CD4-positive, alpha-beta T cell treated with Interleukin-1 beta for 1 hour (primary cell): ENCODE data around the gene CRIM1.
A peak's percentile ranks its signal among the peaks of the same experiment; 100 is the strongest.

Experiments used
- DNase-seq, 2 donors: peaks; one replicate each; pipeline ENCODE4 v3.0.0-alpha.2; 2020 to 2022

CRIM1 gene

DNA sequence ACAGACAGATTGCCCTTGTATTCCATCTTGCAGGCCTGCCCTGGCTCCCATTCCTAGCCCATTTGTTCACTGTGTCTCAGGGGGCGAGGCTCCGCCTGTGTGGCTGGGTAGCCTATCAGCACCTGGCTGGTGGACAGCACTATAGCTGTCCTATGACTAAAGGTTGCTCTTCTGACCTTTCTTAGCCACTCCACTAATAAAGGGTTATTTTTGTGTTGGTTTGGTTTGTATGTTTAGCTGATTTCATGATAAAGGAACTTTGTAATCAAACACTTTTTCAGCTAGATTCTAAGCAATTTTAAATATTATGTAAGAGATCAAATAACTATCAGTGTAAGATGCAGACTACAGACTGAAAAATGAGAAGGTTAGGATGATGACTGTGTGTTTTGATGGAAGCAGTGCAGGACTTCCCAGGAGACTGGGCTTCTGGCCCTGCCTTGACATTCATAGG lies 72.2 kb downstream of the CRIM1 start:
- DNase-seq, result no peak

DNA sequence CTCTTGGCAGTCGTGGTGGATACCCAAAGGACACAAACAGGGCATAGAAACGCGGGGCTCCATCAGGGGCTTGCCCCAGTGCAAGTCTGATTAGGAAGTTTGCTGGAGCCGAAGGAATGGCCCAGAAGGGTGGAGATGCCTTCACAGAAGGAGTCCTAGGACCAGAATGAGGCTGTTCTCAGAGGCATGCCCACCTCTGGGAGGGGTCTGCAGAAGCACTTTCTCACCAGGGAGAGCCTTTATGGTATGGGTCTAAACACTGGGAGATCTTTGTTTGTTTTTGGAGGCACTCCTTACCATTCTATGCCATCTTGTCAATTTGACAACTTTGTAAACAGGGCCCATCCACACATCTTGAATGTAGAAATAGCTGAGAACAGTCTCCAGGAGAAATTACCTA lies 75.0 kb downstream of the CRIM1 start:
- no peak for DNase-seq

DNA sequence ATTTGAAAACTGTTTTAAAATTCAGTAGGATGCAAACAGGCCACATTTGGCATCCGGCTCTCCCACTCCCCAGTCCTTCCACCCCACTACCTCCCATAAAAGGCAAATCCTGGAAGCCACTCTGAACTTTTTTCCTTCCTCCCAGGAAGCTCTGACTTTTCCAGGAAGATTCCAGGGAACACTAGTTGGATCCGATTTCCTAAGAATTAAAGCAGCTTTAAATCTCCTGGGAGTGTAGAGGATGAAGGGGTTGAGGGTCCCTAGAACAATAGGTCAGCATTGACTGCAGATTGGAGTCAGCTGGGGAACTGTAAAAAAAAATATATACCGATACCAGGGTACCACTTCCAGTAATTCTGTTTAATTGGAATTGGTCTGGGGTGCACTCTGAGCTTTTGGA lies 76.9 kb downstream of the CRIM1 start:
- DNase-seq, result no peak

DNA sequence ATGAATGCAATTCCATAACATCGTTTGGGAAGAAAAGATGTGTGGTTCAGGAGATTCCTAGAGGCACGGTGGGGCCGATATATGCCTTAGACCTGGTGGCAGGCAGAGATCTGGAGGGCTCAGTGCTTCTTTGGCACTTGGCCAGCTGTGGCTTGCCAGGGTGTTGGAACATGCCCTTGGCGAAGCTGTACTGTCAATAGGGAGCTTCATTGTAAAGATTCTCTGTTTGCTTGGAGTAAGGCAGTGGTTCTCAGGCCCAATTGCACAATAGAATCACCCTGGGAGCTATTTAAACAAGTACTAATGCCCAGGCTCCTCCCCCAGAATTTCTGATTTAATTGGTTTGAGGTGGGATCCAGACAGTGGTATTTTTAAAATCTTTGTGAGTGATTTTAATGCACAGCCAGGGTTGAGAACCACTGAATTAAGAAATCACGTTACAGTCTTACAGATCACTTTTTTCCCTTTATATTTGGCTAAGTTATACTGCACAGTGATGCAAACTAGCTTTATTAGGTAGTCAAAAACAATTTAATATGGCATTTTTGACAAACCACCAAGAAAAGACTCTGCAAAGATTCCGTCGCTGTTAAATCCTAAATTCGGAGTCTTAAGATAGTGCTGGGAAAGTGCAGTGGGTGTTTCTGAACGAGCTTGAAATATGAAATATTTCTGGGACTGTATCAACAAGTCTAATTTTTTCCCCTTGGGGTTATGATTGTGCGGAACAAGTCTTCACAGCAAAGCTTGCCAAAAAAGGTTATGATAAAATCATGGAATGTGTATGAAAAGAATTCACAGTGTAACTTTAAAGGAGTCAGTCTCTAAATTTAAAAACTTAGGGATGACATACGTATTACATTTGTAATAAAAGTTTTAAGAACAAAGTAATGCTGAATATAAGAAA lies 78.0 kb downstream of the CRIM1 start:
- no peak for DNase-seq

DNA sequence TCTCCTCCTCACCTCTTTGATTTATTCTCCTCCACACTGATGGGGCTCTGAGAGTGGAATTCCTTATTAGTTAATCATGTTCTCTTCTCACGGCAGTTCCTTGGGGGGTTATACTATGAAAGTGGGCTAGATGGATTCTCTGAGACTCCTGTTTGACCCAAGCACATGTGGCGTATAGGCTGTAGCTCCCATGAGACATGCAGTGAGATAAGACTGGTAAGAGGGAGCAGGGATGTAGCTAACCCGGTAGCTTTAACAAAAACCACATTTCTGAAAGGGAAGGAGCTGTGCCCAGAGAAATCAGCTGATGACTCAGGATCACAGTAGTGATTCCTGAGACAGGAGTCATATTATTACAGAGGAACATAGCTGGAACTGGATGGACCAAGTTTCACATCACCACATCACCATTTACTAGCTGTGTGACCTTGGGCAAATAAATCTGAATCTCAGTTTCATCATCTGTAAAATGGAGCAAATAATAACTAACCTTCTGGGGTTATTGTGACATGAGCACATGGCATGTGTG lies 82.9 kb downstream of the CRIM1 start:
- no peak for DNase-seq

DNA sequence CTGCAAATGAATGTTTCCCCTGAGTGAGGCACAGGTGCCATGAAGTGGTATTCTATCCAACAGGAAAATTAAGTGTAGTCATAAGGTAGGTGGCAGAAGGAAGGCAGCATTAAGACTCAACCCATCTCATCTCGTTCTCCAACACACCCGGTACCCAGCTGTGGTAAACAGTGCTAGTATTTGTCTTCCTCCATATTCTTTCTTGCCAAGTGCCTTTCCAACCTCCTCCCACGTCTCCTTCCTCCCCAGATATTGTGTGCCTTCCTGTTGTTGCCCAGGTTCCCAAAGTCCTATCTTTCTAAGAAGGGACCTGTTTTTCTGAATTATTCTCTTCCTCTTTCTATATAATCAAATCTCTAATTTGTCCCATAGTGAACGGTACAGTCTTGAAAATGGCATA lies 83.5 kb downstream of the CRIM1 start:
- no peak for DNase-seq

DNA sequence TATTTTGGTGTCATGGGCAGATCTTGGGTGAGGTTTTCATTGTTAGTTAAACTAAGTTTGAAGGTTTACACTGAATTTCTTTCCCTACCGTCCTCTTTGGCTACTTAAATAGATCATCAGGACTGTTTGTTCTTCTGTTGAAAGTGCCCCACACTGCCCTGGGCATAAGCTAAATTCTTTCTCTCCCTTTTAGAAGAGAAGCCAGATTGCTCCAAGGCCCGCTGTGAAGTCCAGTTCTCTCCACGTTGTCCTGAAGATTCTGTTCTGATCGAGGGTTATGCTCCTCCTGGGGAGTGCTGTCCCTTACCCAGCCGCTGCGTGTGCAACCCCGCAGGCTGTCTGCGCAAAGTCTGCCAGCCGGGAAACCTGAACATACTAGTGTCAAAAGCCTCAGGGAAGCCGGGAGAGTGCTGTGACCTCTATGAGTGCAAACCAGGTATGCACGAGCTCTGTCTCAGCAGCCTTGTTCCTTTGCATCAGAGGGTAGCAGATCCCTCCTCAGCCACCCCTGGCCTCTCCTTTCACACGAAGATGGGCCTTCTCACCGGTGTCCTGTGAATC lies 85.6 kb downstream of the CRIM1 start:
- no peak for DNase-seq

DNA sequence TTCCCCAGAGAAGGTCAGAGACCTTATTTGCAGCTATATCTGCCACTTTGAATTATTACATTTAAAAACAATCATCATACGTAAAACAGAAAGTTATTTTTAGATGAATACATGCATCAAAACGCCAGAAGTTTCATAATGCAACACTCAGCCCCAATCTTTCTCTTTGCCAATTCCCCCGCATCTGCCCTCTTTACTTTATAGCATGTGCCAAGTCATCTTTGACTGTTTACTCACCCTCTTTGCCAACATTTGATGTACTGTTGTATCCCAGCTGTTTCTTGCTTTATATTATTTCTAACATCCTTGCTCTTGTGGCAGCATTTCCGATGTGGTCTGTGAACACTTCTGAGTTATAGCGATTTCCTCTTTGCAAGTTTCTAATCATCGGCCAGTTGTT lies 86.2 kb downstream of the CRIM1 start:
- DNase-seq, result no peak

DNA sequence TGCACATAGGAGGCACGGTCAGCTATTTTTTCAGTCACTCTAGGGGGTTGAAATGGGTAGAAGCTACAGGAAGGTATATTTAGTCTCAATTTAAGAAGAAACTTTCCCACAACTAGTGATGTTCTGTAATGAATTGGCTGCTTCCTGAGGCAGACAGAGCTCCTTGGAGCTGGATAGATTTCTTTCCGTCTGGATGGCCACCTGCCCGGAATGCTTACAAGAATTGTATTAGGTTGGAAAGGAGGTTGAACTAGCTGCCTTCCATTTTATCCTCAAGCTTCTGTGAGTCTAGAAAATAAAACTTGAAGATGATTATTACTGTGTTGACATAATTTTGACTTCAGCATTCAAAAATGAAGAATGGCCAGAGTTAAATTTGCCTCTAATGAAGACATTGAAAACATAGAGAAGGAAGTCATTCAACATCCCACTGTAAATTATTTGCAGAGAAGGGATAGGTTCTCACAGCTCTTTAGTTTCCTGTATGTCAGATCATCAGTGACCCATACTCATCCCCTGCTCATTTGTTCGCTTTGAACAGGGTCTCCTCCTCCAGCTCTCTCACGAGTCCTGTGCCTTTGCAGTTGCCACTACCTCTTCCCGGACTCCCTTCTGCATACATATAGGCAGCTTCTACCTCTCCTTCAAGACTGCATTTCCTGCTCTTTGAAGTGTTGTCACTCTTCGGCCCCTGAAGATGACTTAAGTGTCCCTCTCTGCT lies 88.8 kb downstream of the CRIM1 start:
- DNase-seq, result no peak

DNA sequence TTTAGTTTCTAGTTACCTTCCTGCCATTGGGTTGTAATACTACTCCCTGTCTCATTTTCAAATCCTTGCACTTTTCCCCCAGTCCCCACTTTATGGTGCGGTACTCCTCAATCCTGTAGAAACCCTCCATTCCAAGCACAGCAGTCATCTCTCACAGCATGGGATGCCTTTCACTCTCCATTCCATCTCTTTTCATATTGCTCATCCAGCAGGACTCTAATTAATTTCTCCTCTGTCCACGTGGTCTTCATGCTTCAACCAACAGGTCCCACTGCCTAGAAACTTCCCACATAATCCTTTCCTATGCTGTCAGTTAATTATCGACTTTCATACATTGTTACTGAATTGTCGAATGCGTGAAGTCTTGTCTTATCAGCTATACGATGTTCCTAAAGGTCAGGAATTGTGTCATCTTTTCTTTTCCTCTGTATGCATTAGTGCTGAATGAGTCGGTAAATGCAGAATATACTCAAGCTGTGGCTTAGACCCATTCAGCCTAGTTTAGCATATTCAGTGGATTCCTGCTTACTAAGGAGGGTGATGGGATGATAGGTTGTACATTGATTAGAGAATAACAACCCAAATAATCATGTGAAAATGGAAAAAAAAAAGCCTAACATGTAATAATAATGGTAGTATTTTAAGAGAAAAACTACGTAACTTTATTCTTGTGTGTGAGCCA lies 89.7 kb downstream of the CRIM1 start:
- no peak for DNase-seq

DNA sequence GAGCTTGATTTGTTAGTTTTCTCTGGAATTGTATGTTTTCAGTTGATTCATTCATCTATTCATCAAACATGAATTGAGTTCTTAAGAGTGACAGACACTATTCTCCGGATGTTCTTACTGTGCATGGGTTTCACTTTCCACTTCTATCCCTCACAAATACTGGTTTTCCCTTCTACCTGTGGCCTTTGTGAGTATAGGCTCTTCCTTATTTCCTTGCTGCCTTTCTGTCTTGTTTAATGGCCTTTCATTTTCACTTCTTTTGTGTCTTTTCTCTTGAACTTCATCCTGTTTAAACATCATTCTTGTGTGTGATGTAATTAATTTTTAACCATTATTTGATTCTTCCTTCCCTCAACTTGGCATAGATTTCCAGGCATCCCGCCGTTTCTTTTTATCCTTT lies 90.7 kb downstream of the CRIM1 start:
- no peak for DNase-seq

DNA sequence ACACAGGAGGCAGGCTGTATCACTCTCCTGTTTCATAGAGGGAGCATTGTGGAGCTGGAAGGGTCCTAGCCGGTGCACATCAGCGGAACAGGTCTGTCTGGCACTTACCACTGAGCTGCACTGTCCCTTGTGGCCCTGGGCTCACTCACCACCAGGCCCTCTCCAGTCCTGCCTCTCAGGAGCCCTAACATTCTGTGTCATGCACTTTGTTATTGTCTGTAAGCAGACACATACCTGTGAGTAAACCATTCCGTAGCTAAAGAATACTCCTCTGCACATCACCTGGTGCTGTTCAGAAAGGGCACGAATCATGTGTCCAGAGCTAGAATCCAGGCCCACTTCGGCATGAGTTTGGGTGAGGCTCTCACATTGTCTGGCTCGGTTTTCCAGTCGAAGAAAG lies 93.6 kb downstream of the CRIM1 start:
- DNase-seq, result no peak

DNA sequence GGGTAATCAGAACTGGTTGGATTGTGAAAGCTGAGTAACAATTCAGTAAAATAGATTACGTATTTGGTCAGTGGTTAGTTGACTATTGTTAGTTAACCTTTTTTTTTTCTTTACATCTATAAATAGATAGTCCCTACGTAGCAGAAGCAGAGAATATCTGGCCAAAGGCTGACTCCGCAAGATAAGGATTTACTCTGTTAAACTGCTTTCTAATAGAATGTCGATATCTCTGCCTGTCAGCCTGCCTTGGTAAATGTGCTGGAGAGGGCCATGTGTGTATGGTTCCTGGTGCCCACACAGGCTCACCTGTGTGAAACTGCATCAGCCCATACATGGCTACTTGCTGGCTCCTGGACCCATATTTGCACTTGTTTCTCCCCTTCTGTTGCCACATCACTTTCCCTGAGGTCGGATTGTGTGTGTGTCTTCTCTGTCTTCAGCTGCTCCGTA lies 94.4 kb downstream of the CRIM1 start:
- DNase-seq, result no peak

DNA sequence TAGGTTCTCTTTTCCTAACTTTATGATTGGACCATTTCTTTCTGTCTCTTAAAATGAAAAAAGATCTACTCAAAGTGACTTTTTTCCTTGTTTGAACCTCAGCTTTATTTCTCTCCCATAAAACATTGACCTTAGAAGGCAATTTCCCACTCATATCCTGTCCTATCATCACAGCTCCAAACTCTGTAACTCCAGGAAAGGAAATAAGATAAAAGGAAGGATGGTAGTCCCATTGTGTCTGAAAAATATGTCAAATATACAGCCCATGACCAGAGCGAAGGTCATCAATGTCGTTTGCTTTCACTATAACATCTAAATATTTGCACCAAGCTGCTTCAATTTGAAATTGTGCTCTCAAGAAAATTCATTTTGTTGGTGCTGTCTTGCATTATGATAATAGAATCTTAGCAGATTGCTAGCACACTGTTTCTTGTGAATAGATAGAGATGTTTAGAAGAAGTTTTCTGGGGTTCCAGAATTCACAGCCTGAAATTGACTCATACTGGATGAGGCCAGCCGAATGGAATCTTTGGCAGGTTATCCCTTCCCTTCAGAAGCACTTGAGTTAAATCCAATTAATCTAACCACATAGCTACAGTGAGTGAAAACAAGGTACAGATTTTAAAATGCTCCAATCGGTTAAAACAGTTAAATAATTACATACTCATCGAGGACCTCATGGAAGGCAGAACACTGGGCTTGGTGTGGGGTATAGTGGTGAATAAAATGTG lies 95.1 kb downstream of the CRIM1 start:
- DNase-seq, result no peak

DNA sequence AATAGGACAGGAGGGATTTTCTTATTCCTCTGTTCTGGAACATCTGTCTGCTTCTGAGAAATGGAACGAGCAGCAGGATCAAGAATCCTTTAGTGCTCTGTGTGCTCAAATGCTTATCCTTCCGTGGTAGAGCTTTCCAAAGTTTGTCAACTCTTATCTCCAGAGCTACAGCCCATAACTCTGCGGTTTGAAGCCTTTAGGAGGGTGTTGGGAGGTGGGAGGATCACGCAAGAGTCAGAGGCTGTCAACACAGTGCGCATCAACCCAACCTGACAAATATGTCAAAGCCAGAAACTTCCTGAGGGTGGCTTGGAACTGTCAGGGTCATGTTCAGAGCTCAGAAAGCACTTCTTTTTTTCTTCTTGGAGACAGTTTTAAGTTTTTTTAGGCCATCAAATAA lies 95.9 kb downstream of the CRIM1 start:
- no peak for DNase-seq

DNA sequence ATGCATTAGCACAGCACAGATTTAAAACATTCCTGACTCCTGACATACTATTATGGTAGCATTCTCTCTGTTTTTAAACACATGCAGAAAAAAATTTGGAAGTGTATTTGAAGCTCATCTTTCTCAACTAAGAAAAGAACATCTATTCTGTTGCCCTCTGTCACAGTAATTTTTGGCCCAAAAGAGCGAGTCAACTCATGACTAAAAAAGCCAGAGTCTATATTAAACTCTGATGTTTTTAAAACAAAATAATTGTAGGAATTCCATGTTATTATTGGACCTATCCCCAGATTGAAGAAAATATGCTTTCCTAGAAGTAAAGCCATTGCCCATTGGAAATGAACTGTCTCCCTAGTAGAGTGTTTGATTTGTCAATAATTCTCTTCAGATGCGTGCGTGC lies 96.7 kb downstream of the CRIM1 start:
- DNase-seq, result no peak

DNA sequence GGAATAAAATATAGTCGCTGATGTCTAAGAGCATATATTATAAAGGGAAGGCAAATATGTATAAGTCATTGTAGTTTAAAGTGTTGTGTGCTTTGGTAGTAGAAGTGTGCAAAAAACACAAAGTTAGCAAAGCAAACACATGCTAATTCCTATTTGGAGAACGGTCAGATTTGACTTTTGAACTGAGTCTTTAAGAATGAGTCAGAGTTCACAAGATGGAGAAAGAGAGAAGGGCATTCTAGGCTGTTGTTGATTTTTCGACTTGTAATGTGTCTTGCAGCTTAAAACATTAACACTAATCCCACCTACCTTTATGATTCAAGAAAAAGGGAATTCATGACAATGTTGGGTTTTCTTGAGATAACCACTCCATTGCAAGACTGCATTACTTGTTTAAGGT lies 98.1 kb downstream of the CRIM1 start:
- DNase-seq, result no peak

DNA sequence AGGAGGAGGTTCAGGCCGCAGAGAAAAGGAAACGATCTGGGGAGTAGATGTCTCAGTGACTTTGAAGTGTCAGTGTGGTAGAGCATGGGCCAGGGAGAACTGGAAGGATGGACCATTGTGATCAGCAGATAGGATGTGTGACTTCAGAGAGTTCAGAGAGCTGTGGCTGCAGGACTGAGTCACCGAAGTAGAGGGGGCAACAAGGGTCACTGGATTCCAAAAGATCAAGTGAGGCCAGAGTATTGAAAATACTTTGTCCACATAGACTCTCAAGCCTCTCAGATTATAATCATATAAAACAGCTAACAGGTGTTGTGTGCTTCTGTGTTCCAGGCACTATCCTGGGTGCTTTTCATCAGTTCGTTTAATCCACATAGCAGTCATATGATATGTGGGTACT lies 99.4 kb downstream of the CRIM1 start:
- DNase-seq, result no peak

DNA sequence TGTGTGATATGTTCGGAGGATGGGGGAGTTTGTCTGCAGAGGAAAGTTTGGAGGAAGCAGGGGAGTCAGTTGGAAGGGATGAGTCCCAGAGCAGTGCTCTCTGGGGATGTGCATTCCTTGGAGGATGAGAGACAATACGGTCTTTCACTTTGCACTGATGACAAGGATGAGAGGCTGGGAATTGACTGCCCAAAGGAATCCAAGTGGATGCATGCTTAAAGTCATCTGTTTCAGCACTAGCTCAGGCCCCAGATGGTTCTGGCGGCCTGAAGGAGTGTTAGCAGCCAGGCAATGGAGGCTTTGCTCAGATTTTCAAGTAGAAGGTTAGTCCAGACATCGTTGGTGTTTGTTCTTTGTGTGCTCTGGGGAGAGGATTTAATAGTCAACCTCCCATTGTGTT lies 100.2 kb downstream of the CRIM1 start:
- DNase-seq, result no peak

DNA sequence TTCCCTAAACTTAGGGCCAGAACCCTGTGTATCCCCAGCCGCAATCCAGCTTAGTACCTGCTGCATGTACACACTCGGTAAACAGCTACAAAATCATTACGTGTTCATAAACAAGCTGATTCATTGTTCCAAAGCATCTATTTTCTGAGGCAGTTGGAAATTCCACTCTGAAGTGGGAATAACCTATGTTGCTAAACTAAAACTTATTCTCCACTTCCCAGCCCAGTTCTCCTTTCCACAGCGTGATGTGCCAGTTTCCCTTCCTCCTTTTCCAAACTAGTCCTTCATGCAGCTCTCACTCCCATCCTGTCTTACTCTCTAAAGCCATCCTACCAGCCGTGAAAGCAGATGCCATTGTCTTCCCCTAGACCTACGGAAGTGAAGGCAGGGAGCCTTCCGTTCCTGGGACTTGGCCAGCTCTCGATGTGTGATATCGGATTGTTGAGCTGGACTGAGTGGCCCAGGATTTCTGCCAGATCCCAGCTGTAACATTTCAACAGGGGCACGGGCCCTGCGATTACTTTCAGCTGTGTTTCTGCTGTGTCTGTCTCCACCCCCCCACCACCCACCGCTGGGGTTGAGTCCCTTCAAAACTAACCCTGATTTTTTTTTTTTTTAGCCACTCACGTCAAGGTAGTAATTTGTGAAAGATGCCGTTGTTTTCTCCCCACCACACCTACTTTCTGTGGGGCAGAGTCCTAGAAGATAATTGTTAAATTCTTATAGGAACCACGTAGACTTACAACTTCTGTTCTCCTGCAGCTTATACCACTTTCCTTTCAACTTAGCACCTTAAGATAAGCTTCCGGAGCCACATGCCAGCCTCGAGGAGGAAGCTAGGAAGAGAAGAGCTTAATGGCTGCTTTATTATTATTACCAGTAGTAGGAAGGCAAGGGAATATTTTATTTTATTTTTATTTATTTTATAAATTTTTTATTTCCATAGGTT lies 100.9 kb downstream of the CRIM1 start:
- DNase-seq, result peak in 1 of 2 donors; percentile 6

DNA sequence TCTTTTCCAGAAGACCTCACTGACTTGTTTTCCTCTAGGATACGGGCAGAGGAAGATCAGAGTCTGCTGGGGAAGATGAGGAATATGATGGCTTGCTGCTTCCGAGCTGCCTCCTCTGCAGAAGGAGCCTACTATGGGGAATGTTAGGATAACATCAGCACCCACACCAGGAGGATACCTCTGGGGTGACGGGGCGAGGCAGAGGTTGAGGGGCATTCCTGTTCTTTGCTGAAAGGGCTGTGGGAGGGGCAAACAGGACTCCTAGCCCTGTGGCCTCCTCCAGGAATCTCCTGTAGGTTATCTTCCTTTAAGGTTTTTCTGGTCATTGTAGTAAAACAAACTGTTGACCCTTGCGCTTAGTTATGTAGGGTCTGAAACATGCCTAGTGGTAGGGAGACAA lies 102.5 kb downstream of the CRIM1 start:
- no peak for DNase-seq
